ENCODE data around the gene ZNF341. TPM values are rescaled to one million over a fixed set of nuclear protein-coding genes. Genes with fewer than 3 reads are reported as not detected.

Gene ZNF341
- total RNA-seq, 1 donor from 2014 or later: 2.3 TPM

DNA sequence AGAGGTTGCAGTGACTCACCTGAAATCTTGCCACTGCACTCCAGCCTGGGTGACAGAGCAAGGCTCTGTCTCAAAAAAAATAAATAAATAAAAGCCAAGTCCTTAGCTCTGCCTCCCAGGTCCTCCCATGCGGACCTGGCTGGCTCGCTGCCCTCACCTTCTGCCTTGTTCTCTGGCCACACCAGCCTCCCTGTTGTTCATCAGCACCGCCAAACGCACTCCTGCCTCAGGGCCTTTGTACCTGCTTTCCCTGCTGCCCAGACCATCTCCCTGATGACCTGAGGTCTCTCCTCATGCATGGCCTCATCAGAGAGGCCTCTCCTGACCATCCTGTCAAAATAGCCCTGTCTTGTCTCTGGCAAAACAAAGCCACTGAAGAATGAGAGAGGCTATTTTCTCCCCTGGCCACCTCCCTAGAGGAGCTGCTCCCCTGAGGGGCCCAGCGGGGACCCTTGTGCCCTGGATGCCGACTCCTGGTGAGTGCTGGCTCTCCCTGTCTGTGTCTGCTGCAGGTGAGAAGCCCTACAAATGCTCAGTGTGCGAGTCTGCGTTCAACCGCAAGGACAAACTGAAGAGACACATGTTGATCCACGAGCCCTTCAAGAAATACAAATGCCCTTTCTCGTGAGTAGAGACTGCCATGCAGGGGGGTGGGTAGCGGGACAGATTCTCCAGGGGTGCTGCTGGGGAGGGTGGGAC lies 56.7 kb downstream of the ZNF341 start:
- no peak for DNase-seq (ENCODE audit: low read depth)
- Histone ChIP-seq H3K36me3 (ENCODE audit: control insufficient read depth, insufficient read depth, low read length) (no peaks in the 10 kb centered on the region), H3K27me3 (ENCODE audit: control insufficient read depth, insufficient read depth, low read length) (no peaks in the 10 kb centered on the region), H3K4me3 (ENCODE audit: low read depth, low read length) (no peak overlapping the region)
- TF ChIP-seq, protein P1, sequence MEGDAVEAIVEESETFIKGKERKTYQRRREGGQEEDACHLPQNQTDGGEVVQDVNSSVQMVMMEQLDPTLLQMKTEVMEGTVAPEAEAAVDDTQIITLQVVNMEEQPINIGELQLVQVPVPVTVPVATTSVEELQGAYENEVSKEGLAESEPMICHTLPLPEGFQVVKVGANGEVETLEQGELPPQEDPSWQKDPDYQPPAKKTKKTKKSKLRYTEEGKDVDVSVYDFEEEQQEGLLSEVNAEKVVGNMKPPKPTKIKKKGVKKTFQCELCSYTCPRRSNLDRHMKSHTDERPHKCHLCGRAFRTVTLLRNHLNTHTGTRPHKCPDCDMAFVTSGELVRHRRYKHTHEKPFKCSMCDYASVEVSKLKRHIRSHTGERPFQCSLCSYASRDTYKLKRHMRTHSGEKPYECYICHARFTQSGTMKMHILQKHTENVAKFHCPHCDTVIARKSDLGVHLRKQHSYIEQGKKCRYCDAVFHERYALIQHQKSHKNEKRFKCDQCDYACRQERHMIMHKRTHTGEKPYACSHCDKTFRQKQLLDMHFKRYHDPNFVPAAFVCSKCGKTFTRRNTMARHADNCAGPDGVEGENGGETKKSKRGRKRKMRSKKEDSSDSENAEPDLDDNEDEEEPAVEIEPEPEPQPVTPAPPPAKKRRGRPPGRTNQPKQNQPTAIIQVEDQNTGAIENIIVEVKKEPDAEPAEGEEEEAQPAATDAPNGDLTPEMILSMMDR (IDR thresholded peaks at IDR 0.05; ENCODE audit: insufficient read depth, low read length, poor library complexity, severe bottlenecking): no peak

DNA sequence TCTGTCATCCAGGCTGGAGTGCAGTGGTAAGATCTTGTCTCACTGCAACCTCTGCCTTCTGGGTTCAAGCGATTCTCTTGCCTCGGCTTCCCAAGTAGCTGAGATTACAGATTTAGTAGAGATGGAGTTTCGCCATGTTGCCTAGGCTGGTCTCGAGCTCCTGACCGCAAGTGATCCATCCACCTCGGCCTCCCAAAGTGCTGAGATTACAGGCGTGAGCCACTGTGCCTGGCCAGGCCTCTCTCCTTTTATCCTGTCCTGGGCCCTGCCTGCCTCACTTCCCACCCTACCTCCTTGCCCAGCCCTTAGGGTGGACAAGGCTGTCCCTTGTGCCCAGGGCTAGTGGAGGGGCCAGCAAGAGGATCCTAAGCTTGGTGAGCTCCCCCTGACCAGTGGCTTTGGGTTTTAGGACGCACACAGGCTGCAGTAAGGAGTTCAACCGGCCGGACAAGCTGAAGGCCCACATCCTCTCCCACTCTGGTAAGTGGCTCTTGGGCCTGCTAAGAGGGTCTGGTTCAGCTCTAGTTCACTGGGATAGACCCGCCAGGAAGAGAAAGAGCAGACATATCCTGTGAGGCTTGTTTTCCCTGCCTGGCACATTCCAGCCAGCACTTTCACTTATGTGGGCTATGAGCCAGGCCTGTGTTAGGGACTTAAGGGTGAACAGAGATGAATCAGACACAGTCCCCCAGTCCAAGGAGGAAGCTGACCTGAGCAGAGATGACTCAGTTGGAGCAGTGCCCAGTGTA lies 57.5 kb downstream of the ZNF341 start:
- Histone ChIP-seq H3K4me3 (ENCODE audit: low read depth, low read length) (no peak overlapping the region), H3K27me3 (ENCODE audit: control insufficient read depth, insufficient read depth, low read length) (no peaks in the 10 kb centered on the region), H3K36me3 (ENCODE audit: control insufficient read depth, insufficient read depth, low read length) (no peaks in the 10 kb centered on the region)
- TF ChIP-seq, protein P1 (IDR thresholded peaks at IDR 0.05; ENCODE audit: insufficient read depth, low read length, poor library complexity, severe bottlenecking): no peak
- DNase-seq (ENCODE audit: low read depth): peak; percentile 99

DNA sequence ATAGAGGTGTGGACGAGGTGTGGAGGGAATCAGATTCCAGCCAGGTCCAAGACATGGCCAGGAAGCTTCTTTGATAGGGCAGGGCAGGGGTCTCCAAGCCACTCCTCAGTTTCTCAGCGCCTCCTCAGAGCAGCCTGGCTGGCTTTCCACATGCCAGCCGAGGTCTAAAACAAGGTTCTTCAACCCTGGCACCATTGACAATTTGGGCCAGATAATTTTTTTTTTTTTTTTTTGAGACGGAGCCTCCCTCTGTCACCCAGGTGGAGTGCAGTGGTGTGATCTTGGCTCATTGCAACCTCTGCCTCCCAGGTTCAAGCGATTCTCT lies 58.0 kb downstream of the ZNF341 start:
- Histone ChIP-seq H3K36me3 (ENCODE audit: control insufficient read depth, insufficient read depth, low read length) (no peaks in the 10 kb centered on the region), H3K27me3 (ENCODE audit: control insufficient read depth, insufficient read depth, low read length) (no peaks in the 10 kb centered on the region), H3K4me3 (ENCODE audit: low read depth, low read length) (no peak overlapping the region)
- DNase-seq (ENCODE audit: low read depth): no peak
- TF ChIP-seq, protein P1 (IDR thresholded peaks at IDR 0.05; ENCODE audit: insufficient read depth, low read length, poor library complexity, severe bottlenecking): no peak

DNA sequence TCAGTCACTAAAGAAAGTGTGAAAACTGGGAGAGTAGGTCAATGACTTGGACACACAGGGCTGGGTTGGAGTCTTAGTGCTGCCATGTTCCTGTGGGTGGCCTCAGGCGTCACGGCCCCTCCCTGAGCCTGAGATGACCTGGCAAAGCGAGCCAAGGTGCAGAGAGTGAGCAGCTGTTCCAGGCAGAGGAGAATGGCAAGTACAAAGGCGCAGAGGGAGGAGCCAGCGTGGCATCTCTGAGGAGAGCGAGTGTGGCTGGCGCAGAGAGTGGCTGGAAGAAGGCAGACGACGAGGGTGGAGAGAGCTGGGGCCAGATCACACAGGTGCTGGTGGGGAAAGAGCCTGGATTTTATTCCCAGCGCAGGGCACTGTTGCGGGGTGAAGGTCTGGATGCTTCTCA lies 58.8 kb downstream of the ZNF341 start:
- no peaks in the 10 kb centered on the region for H3K36me3 ChIP-seq (ENCODE audit: control insufficient read depth, insufficient read depth, low read length)
- no peaks in the 10 kb centered on the region for H3K27me3 ChIP-seq (ENCODE audit: control insufficient read depth, insufficient read depth, low read length)
- TF ChIP-seq, protein P1 (IDR thresholded peaks at IDR 0.05; ENCODE audit: insufficient read depth, low read length, poor library complexity, severe bottlenecking): no peak
- DNase-seq (ENCODE audit: low read depth): no peak
- H3K4me3 ChIP-seq (ENCODE audit: low read depth, low read length): no peak overlapping the region

DNA sequence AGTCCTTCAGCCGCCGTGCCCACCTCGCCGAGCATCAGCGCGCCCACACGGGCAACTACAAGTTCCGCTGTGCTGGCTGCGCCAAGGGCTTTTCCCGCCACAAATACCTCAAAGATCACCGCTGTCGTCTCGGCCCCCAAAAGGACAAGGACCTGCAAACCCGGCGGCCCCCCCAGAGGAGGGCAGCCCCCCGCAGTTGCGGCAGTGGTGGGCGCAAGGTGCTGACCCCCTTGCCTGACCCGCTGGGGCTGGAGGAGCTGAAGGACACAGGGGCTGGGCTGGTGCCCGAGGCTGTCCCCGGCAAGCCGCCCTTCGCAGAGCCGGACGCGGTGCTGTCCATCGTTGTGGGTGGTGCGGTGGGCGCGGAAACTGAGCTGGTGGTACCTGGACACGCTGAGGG lies 59.2 kb downstream of the ZNF341 start:
- TF ChIP-seq, protein P1 (IDR thresholded peaks at IDR 0.05; ENCODE audit: insufficient read depth, low read length, poor library complexity, severe bottlenecking): no peak
- Histone ChIP-seq H3K36me3 (ENCODE audit: control insufficient read depth, insufficient read depth, low read length) (no peaks in the 10 kb centered on the region), H3K27me3 (ENCODE audit: control insufficient read depth, insufficient read depth, low read length) (no peaks in the 10 kb centered on the region)

More for the DNA sequence above, 59.2 kb downstream of the ZNF341 start:
- no peak overlapping the region for H3K4me3 ChIP-seq (ENCODE audit: low read depth, low read length)
- DNase-seq (ENCODE audit: low read depth): no peak
